Ovary (tissue), 9 donors: ENCODE data around the gene LRP2. TPM values are rescaled to one million over a fixed set of nuclear protein-coding genes. Genes with fewer than 3 reads are reported as not detected.
"Not testable (repeated sequence)": the region's sequence is repeated elsewhere in the genome, so short reads cannot be mapped to it uniquely, and the experiment has no call there.

ENCODE experiments used
- DNase-seq, 5 donors: peaks; one replicate each; pipeline ENCODE4 v3.0.0-alpha.2; 2019 to 2020
- H3K27ac ChIP-seq, 2 donors: fragments of 200-600 bp; one replicate each; pipeline versions ENCODE4 v1.5.1 to v1.8.0; 2019 to 2022
- H3K27me3 ChIP-seq: fragments of 200-600 bp; one replicate; pipeline ENCODE4 v1.8.0; 2022
- H3K36me3 ChIP-seq: fragments of 200-600 bp; sonication (generic); one replicate; pipeline ENCODE4 v1.5.1; 2019
- H3K4me1 ChIP-seq: one replicate; pipeline ENCODE4 v1.8.1; 2013; ENCODE audit warnings: mild to moderate bottlenecking, moderate library complexity; ENCODE audit not compliant: insufficient read depth
- H3K4me3 ChIP-seq: fragments of 200-600 bp; sonication (generic); one replicate; pipeline ENCODE4 v1.5.1; 2017
- H3K9me3 ChIP-seq, 2 donors: fragments of 200-600 bp in 1 of 2; sonication (generic) in 1 of 2; one replicate each; pipeline versions ENCODE4 v1.5.1 to v1.8.1; 2013 to 2019; ENCODE audit warnings: mild to moderate bottlenecking in 1 of 2, moderate library complexity in 1 of 2
- EP300 ChIP-seq: sonication (generic); formaldehyde crosslinking; IDR thresholded peaks from one replicate; pipeline ENCODE4 v1.6.1; 2017; ENCODE audit warnings: antibody characterized with exemption
- POLR2A ChIP-seq: fragments of 450-650 bp; IDR thresholded peaks from one replicate; pipeline ENCODE4 v1.6.1; 2017; ENCODE audit warnings: antibody characterized with exemption, mild to moderate bottlenecking, moderate library complexity
- WGBS, 3 donors: extraction: QIAGEN DNeasy Blood & Tissue Kit in 1 of 3; methylation state at CpG; one replicate each; pipeline versions ENCODE4 v1.1.5 to v1.1.7; 2013 to 2017; 5-methylcytosine and 5-hydroxymethylcytosine counted together
- intact Hi-C, 4 donors: fragments of 100-400 bp; cut with DNase I; formaldehyde crosslinking; loops; one replicate each; pipeline versions ENCODE4 v1.11.0 to v1.15.1; 2022 to 2023
- polyA plus RNA-seq, 2 donors: library from polyadenylated mRNA; stranded (reverse); fragments of 200-250 nt in 1 of 2; fragments of 350-450 nt in 1 of 2; fragmentation: Illumina TruSeq in 1 of 2; extraction: RNeasy Lipid Tissue Mini Kit (QIAGEN cat#74804) in 1 of 2; gene quantifications; one replicate each; pipeline ENCODE4 v1.2.3, GENCODE V29; 2013 to 2014
- total RNA-seq, 7 donors: library from RNA; depleted of rRNA in 2 of 7; stranded (reverse); fragments of >200 nt in 2 of 7; fragmentation: NEBNext Ultra II Directional in 3 of 7; extraction: Animal tissue kit (Norgen Biotek cat#: 25700) in 3 of 7; gene quantifications; one replicate each; pipeline versions ENCODE4 v1.1.0 to v1.2.4, GENCODE V29; 2016 to 2023
- TF ChIP-seq, protein P1 (sequence below), 3 donors: fragments of 450-650 bp in 2 of 3; fragments of 200-600 bp in 1 of 3; IDR thresholded peaks; one replicate each; pipeline versions ENCODE4 v1.5.1 to v1.8.0; 2016 to 2022; ENCODE audit warnings: antibody characterized with exemption in 3 of 3, mild to moderate bottlenecking in 1 of 3
- donor health status: DM: no; HTN: no; CAD: no; lungs with moderate emphysema.
- donor health status: DM: no; HTN: no; CAD: no.
- donor health status: Bipolar disorder and iron deficiency.
- donor health status: DM: yes; HTN: yes; CAD: no.
- donor health status: DM: no; HTN: no; CAD: no.
- donor health status: DM: yes; HTN: yes; CAD: no.

The LRP2 gene
- total and polyA plus RNA-seq, 9 donors, result 0.01 to 13.4 (median 0.24) TPM

DNA sequence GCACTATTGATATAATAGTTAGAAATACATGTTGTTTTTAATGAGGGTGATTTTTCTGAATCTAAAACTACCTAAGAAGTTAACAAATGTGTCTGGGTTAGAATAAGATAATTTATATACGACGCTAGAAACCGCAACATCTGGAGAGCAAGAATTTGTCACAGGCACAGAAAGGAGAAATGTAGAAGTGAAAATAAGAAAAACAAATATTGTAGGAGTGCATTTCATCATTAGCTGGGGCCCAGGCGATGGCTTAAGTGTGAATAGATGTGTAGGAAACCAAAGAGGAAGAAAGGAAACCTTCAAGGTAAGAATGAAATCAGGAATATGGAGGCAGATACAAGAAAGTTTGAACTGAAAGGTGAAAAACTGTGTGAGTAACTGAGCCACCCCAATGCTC is 90.3 kb downstream of the LRP2 start:
- TF ChIP-seq POLR2A, result no peak
- TF ChIP-seq, protein P1, sequence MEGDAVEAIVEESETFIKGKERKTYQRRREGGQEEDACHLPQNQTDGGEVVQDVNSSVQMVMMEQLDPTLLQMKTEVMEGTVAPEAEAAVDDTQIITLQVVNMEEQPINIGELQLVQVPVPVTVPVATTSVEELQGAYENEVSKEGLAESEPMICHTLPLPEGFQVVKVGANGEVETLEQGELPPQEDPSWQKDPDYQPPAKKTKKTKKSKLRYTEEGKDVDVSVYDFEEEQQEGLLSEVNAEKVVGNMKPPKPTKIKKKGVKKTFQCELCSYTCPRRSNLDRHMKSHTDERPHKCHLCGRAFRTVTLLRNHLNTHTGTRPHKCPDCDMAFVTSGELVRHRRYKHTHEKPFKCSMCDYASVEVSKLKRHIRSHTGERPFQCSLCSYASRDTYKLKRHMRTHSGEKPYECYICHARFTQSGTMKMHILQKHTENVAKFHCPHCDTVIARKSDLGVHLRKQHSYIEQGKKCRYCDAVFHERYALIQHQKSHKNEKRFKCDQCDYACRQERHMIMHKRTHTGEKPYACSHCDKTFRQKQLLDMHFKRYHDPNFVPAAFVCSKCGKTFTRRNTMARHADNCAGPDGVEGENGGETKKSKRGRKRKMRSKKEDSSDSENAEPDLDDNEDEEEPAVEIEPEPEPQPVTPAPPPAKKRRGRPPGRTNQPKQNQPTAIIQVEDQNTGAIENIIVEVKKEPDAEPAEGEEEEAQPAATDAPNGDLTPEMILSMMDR (IDR thresholded peaks at IDR 0.05), result no peak
- no peak for TF ChIP-seq EP300
- intact Hi-C loops, result no loop called here
- no peaks in the 10 kb centered on the region for H3K4me1 ChIP-seq
- H3K9me3 ChIP-seq, result no peaks in the 10 kb centered on the region
- 62 to 76% (median 69%) methylated on average over 4 of the region's 4 CpGs for WGBS, 3 donors
- no peak for DNase-seq
- no peaks in the 10 kb centered on the region for H3K27me3 ChIP-seq
- H3K27ac ChIP-seq, result no peak overlapping the region
- no peak overlapping the region for H3K4me3 ChIP-seq
- no peaks in the 10 kb centered on the region for H3K36me3 ChIP-seq

DNA sequence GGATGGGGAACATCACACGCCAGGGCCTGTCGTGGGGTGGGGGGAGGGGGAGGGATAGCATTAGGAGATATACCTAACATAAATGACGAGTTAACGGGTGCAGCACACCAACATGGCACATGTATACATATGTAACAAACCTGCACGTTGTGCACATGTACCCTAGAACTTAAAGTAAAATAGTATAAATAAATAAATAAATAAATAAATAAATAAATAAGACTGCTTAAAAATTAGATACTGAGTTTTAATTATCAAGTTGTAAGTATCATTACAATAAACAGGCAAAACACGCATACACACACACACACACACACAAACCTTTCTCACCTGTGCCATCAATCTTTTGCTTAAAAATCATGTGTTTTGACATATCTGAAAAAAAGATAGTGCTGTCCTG is 91.8 kb downstream of the LRP2 start:
- H3K27me3 ChIP-seq, H3K4me3 ChIP-seq, intact Hi-C loops, H3K4me1 ChIP-seq, H3K36me3 ChIP-seq, H3K9me3 ChIP-seq, DNase-seq, H3K27ac ChIP-seq: not testable (repeated sequence)
- WGBS, 3 donors, result 84 to 93% (median 88%) methylated on average over 6 of the region's 6 CpGs

DNA sequence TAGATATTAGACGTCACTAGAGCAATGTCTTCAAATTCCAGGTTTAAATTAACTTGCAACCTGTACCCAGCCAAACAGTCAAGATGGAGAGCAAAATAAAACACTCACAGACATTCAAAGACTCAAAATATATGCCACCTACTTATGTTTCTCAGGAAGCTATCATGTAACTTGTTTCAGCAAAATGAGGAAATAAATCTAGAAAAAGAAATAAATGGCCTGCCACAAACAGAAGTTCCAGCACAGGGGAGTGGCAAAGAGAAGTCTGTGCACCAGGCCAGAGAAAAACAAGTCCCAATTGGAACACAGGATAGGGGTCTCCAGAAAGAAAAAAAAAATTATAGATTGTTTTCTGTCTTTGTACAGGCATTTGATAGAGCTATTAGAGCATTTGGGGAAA is 96.7 kb downstream of the LRP2 start:
- TF ChIP-seq POLR2A, result no peak
- TF ChIP-seq EP300, result no peak
- TF ChIP-seq, protein P1 (IDR thresholded peaks at IDR 0.05), result no peak
- DNase-seq, result no peak
- no peaks in the 10 kb centered on the region for H3K4me1 ChIP-seq
- no peak overlapping the region for H3K27ac ChIP-seq
- H3K9me3 ChIP-seq, result no peaks in the 10 kb centered on the region
- intact Hi-C loops, result no loop called here
- no peaks in the 10 kb centered on the region for H3K36me3 ChIP-seq
- 70 to 85% (median 78%) methylated on average over 1 of the region's 1 CpG for WGBS, 3 donors
- H3K27me3 ChIP-seq, result no peaks in the 10 kb centered on the region
- no peak overlapping the region for H3K4me3 ChIP-seq

DNA sequence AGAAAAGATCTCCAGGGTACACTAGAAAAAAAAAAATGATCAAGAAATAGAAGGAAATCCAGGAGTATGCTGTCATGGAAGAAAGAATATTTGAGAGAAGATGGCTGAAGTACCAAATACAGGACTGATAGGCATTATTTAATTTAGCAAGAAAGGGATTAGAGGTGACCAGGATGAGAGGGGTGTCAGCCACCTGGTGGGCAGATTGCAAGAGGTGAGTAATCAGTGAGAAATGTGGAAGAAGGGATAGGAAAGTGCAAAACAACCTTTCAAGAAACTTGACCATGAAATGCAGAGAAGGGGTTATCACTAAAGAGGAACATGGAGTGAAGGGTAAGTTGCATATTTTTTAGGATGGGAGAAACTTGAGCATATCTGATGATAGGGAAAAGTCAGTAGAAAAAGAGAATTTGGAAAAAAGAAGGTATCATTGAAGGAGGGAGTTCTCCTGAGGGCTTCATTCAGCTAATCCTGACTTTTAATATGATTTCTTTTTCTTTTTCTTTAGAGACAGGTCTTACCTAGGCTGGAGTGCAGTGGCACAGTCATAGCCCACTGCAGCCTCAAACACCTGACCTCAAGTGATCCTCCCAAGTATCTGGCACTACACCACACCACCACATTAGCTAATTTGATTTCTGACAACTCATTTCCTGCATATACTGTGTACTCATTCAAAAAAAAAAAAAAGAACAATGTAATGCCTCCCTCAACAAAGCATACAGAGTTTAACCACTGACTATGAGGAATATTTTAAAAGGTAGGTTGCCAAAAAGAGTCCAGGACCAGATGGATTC is 101.3 kb downstream of the LRP2 start:
- DNase-seq, result no peak

DNA sequence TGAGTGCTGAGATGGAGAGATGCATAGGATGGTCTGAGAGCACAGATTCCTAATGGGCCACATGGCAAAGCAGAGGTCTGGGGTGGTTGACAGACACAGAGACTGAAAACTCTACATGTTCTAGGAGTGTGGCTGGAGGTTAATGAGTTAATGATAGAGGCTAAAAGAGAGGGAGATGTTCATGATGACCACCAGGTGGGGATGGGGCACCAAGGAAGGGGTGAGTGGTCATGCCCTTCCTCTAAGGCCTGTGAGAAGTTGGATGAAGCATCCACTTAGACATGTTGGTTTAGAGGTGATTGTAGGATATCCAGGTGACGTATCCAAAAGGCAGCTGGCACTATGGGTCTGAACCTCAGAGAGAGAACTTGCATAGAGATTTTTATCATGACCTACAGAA is 102.1 kb downstream of the LRP2 start:
- intact Hi-C loops, result loop anchor here in 1 of 4 donors (5.0 kb wide), 1 partner anchor 1237 kb away; no protein-coding TSS in a partner anchor
- Histone ChIP-seq H3K4me3 (no peak overlapping the region), H3K9me3 (no peaks in the 10 kb centered on the region), H3K36me3 (no peaks in the 10 kb centered on the region), H3K4me1 (no peaks in the 10 kb centered on the region), H3K27me3 (no peaks in the 10 kb centered on the region), H3K27ac (no peak overlapping the region)
- no peak for TF ChIP-seq POLR2A
- TF ChIP-seq, protein P1 (IDR thresholded peaks at IDR 0.05), result no peak
- no peak for TF ChIP-seq EP300
- 70 to 84% (median 77%) methylated on average over 1 of the region's 1 CpG for WGBS, 3 donors
- no peak for DNase-seq

More for the DNA sequence above, 101.3 kb downstream of the LRP2 start:
- H3K4me1 ChIP-seq, result no peaks in the 10 kb centered on the region
- TF ChIP-seq, protein P1 (IDR thresholded peaks at IDR 0.05), result no peak
- TF ChIP-seq EP300 (no peak), POLR2A (no peak)
- intact Hi-C loops, result loop anchor here in 1 of 4 donors (5.0 kb wide), 1 partner anchor 1236 kb away; no protein-coding TSS in a partner anchor
- no peaks in the 10 kb centered on the region for H3K27me3 ChIP-seq
- H3K9me3 ChIP-seq, result no peaks in the 10 kb centered on the region
- H3K4me3 ChIP-seq, result no peak overlapping the region
- no peaks in the 10 kb centered on the region for H3K36me3 ChIP-seq
- no peak overlapping the region for H3K27ac ChIP-seq
